Subcutaneous adipose tissue (tissue), 4 donors: ENCODE results near the gene NTSR2. TPM values are rescaled to one million over a fixed set of nuclear protein-coding genes. Genes with fewer than 3 reads are reported as not detected.

ENCODE experiments used
- CTCF ChIP-seq: fragments of 450-650 bp; IDR thresholded peaks from one replicate; pipeline ENCODE4 v1.5.1; 2016; ENCODE audit warnings: low read depth, mild to moderate bottlenecking, control low read depth, antibody characterized with exemption, moderate library complexity
- total RNA-seq, 4 donors: library from RNA; depleted of rRNA; stranded (reverse); fragments of >200 nt; gene quantifications; one replicate each; pipeline ENCODE4 v1.1.0, GENCODE V29; 2016

NTSR2 gene
- total RNA-seq = 1 to 10 TPM in 2 of 4 donors, not detected in 2; 1.1 TPM

GRCh38 chr2:11669454-11670291 is at the start of gene NTSR2:
TSS of gene NTSR2 (minus strand) at chr2:11670195. CDS start at chr2:11670129, 66 bp downstream.
- no peak for TF ChIP-seq CTCF

GRCh38 chr2:11719230-11719977 is 49.4 kb upstream of the NTSR2 start:
- no peak for TF ChIP-seq CTCF

GRCh38 chr2:11718606-11719005 is 48.6 kb upstream of the NTSR2 start:
- TF ChIP-seq CTCF = no peak

GRCh38 chr2:11717623-11718022 is 47.6 kb upstream of the NTSR2 start:
- no peak for TF ChIP-seq CTCF

- no peak for TF ChIP-seq CTCF
These were observed 46.8 kb upstream of the NTSR2 start for GRCh38 chr2:11716689-11717321.

GRCh38 chr2:11715987-11716652 is 46.1 kb upstream of the NTSR2 start:
- TF ChIP-seq CTCF = no peak
